DMS 273 treated with DMSO at 0.1 percent for 48 hours (cell line): ENCODE measurements around the gene ZC3H7A.
"Not testable (repeated sequence)": the region's sequence is repeated elsewhere in the genome, so short reads cannot be mapped to it uniquely, and the experiment has no call there.

Source experiments
- DNase-seq: peaks from one replicate; lab custom pipeline; 2025; lab: John Stamatoyannopoulos, UW

The ZC3H7A gene, protein sequence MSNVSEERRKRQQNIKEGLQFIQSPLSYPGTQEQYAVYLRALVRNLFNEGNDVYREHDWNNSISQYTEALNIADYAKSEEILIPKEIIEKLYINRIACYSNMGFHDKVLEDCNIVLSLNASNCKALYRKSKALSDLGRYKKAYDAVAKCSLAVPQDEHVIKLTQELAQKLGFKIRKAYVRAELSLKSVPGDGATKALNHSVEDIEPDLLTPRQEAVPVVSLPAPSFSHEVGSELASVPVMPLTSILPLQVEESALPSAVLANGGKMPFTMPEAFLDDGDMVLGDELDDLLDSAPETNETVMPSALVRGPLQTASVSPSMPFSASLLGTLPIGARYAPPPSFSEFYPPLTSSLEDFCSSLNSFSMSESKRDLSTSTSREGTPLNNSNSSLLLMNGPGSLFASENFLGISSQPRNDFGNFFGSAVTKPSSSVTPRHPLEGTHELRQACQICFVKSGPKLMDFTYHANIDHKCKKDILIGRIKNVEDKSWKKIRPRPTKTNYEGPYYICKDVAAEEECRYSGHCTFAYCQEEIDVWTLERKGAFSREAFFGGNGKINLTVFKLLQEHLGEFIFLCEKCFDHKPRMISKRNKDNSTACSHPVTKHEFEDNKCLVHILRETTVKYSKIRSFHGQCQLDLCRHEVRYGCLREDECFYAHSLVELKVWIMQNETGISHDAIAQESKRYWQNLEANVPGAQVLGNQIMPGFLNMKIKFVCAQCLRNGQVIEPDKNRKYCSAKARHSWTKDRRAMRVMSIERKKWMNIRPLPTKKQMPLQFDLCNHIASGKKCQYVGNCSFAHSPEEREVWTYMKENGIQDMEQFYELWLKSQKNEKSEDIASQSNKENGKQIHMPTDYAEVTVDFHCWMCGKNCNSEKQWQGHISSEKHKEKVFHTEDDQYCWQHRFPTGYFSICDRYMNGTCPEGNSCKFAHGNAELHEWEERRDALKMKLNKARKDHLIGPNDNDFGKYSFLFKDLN

DNA sequence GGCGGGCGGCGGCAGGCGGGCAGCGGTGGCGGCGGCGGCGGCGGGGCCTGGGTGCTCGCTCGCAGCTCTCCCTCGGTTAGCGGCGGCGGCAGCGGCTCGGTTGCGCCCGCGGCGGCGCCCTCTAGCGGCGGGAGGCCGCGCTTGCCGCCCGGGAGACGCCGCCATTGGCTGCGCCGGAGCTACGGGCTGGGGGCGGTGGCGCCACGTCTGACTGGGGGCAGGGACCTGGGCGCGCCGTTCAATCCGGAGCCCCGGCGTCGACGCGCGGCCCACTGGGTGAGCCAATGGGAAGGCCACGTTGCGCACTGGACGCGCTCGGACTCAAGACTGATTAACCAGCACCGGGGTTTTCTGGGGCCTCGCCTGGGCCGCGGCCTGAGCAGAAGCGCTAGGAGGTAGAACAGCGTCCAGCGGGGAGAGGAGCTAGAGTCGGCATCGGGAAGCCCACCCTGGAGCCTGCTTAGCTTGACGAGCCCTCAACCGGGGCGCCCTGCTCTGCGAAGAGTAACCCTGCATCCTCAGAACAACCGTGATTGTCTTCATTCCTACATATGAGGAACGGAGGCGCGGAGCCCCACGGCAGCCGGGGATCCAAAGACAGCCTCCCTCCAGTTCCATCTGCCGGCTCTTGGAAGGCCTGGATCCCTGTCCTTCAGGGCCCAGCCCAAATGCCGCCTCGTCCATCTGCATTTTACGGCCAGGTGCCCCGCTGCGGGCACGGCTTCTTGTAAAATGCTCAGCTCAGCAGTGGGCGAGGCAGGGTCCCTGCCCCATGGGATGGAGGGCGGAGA is at the start of gene ZC3H7A:
Gene ZC3H7A, minus strand, starts transcription at position 93 of the 791 bp plus-strand sequence. CDS start 14,904 bp downstream, outside the sequence.
- peak; percentile 92 for DNase-seq

DNA sequence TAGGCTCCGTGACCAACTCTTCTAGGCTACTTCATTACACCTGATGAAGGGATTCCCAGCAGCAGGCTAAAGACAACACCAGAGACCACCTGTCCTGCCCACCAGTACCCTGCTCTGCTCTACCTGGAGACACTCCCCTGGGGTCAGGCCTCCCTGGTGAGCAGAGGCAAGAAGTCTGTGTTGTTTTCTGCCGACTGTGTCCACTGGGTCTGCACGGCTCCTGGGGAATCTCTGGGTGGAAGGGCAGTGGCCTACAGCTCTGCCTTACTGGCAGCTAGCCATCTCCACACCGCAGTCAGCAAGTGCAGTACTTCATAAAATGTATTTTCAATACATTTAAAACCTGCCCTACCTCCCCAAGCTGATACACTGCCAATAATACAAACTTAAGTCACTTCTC is 47.4 kb upstream of the ZC3H7A start:
- no peak for DNase-seq

DNA sequence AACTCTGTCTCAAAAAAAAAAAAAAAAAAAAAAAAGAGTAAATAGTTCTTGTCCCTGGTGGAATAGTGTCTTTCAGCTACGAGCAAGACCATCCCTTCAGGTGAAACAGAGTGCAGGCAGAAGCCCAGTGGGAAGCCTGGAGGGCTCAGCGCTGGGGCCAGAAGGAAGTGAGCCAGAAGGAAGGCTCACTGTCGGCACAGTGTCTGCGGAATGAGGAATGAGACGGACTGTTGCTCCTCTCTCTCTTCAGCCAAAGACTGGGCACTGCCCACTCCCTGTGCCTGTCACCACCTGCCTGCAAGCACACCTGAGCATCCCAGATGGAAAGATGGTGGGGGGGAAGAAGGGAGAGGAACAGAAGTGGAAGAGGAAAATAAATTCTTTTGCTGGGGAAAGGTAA is 46.8 kb upstream of the ZC3H7A start:
- DNase-seq, result no peak

DNA sequence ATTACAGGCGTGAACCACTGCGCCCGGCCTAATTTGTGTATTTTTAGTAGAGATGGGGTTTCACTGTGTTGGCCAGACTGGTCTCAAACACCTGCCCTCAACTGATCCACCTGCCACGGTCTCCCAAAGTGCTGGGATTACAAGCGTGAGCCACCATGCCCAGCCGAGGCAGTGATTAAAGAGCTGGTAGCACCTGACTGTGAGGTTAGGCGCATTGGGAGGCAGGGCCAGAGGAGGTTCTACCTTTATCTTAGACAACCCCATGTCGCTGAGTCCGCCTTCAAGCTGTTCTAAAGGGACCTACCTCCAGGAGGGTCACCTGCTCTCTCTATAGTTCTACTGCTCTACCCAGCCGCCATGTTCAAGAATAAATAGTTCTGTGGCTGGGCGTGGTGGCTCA is 46.1 kb upstream of the ZC3H7A start:
- no peak for DNase-seq

DNA sequence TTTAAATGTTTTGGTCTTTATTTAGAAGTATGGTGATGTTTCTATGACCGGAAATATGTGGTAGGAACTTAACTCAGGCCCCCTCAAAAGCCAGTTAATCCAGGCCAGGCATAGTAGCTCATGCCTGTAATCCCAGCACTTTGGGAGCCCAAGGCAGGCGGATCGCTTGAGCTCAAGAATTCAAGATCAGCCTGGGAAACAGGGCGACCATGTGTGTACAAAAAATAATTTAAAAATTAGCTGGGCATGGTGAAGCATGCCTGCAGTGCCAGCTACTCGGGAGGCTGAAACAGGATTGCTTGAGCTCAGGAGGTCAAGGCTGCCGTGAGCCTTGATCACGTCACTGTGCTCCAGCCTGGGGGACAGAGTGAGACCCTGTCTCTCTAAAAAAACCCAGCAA is 44.0 kb upstream of the ZC3H7A start:
- no peak for DNase-seq

DNA sequence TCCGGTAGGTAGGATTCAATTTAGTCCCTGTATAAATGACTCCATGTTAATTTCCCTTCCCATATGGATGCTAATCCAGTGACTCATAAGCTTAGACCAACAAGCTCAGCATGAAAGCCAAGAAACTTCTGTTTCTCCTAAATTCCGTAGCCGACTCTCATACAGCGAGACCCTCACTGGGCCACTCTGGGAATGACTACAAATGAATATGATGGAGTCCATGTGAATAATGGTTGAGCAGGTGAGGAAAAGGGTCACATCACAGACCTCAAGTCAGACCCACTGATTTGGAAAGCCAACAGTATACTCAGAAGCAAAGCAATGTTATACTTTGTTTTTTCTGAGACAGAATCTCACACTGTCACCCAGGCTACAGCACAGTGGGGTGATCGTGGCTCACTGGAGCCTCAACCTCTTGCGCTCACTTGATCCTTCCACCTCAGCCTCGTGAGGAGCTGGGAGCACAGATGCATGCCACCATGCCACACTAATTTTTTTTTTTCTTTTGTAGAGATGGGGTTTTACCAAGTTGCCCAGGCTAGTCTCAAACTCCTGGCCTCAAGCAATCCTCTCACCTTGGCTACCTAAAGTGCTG is 39.7 kb upstream of the ZC3H7A start:
- no peak for DNase-seq

DNA sequence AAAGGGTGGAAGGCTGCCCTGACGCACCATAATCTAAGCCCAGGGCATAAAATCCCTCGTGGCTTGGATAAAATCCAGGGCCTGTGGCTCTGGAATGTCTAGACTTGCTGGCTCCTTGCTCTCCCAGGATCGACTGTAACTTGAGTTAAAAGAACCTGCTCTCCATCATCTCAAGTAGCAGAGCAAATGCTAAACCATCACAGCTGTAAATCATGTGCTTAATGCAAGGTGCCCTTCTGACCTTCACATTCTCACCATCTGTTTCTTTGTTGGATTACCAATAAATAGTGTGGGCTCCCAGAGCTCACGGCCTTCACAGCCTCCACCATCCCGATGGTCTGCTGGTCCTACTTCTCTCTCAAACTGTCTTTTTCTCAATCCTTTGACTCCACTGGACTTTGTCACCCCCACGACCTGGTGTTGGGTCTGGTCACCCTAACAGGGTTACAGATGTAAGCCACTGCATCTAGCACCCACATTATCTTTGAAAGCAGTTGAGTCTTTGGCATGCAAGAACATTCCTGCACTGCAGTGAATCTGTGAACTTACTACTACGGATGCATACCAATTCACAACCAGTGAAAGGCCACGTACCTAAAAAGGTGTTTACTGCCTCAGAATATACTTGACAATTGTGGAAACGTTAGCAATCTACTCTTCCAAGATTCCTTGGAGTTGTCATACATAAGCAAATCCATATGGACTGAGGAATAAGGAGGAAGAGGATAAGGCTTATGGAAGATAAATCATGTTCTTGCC is 39.0 kb upstream of the ZC3H7A start:
- peak; percentile 77 for DNase-seq

DNA sequence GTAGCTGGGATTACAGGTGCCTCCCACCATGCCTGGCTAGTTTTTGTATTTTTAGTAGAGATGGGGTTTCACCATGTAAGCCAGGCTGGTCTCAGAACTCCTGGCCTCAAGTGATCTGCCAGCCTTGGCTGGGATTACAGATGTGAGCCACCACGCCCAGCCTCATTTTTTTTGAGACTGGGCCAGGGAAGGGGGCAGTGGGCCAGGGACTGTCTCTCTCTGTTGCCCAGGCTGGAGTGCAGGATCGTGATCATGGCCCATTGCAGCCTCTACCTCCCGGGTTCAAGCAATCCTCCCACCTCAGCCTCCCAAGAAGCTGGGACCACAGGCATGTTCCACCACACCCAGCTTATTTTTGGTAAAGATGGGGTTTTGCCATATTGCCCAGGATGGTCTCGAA is 38.3 kb upstream of the ZC3H7A start:
- DNase-seq, result no peak

DNA sequence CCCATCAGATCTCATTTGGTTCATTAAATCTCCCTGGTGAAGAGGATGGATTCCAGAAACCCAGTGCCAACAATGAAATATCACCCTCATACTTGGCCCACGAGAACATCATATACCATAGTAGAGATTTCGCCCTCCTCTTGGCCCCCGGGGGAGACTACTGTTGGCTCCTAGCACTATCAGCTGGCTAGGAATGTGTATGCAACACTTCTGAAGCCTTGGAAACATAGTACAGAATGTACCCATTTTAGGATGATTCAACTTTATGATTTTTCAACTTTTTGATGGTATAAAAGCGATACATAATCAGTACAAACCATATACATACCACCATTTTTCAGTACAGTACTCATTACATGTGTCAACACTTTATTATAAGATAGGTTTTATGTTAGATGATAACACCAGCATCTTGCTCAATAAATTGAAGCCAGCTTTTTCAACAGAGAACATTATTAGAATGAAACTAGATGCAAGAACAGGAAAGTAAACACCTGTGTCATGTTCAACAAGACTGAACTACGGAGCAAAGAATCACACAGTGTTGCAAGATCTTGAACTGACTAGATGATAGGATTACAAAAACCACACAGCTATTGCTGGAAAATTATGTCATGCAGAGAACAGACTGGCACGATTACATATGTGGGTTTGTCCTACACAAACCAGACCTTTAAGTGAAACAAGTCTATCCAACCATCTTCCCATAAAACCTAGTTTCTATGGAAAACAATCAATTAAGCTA is 37.1 kb upstream of the ZC3H7A start:
- no peak for DNase-seq

DNA sequence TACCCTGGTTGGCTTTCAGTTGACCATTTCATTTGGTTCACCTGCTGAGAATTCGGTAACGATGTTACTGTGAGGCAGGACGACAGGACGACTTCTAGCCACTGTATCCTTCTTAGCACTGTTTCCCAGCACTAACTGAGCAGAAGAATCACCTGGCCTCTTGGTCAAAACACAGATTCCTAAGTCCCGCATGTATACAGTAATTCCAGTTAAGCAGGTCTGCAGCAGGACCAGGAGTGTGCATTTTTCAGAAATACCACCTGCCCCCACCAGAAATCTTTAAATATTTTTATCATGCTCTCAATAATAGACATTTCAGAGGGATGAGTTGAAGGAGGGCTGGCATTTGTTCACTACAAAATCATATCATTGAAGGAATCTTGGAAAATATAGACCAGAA is 31.6 kb upstream of the ZC3H7A start:
- DNase-seq, result no peak

DNA sequence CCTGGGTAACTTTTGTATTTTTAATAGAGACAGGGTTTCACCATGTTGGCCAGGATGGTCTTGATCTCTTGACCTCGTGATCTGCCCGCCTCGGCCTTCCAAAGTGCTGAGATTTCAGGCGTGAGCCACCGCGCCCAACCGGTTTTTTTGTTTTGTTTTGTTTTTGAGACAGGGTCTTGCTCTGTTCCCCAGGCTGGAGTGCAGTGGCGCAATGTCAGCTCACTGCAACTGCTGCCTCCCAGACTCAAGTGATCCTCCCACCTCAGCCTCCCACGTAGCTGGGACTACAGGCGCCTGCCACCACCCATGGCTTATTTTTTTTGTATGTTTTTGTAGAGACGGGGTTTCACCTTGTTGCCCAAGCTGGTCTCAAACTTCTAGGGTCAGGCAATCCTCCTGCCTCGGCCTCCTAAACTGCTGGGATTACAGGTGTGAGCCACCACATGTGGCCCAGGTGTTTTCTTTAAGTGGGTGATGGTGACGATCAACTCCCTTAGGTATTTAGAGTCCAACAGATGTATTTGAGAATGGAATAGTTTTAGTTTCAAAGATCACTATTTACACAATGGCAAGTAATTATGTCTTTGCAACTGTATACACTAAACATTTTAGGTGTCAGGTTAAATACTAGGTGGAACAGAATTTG is 28.6 kb upstream of the ZC3H7A start:
- not testable (repeated sequence) for DNase-seq

DNA sequence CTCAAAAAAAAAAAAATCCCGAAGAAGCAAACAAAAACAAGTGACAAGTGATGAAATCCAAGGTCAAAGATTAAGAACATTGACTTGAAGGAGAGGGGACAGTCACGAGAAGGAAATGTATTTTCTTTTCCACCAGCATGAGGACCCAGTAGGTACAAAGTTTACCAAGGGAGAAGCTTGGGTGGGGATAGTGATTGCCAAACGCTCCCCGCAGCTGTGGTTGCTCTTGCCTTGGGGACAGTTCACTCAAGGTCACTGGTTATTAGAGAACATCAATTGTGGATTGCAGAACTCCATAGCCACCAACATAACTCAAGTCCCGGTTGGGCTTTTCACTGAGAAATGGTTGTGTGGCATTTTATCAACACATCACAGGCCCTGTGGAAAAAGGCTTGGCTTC is 27.3 kb upstream of the ZC3H7A start:
- no peak for DNase-seq

DNA sequence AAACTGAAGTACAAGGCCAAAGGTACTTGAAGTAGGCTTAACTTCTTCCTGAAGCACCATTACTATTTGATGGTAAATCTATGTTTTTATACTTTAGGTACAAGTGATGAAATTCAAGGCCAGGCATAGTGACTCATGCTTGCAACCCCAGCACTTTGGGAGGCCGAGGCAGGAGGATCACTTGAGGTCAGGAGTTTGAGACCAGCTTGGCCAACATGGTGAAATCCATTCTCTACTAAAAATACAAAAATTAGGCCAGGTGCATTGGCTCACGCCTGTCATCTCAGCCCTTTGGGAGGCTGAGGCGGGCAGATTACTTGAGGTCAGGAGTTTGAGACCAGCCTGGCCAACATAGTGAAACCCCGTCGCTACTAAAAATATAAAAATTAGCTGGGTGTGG is 26.6 kb upstream of the ZC3H7A start:
- not testable (repeated sequence) for DNase-seq

DNA sequence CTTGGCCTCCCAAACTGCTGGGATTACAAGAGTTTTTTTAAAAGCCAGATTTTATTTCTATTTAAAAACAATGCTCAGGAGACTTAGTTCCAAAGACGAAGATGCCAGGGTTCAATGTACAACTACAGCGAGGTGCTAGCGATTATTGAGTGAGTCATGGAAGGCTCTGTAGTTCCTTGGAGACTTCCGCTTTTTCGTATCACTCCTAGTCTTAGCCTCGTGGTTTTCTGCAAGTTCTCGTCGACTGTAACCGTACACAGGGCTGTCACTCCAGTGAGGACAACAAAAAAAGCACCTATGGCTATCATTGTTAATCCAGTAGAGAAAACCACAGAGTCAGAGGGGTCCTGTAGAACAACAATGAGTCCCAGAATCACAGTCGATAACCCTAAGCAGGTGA is 22.7 kb upstream of the ZC3H7A start:
- DNase-seq, result no peak

DNA sequence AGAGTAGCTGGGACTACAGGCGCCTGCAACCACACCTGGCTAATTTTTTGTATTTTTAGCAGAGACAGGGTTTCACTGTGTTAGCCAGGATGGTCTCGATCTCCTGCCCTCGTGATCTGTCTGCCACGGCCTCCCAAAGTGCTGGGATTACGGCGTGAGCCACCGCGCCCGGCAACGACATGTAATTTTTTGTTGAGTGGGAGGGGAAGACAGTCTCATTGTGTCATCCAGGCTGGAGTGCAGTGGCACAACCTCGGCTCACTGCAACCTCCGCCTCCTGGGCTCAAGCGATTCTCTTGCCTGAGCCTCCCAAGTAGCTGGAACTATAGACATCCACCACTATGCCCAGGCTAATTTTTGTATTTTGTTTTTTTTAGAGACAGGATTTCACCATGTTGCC is 21.9 kb upstream of the ZC3H7A start:
- DNase-seq, result not testable (repeated sequence)

DNA sequence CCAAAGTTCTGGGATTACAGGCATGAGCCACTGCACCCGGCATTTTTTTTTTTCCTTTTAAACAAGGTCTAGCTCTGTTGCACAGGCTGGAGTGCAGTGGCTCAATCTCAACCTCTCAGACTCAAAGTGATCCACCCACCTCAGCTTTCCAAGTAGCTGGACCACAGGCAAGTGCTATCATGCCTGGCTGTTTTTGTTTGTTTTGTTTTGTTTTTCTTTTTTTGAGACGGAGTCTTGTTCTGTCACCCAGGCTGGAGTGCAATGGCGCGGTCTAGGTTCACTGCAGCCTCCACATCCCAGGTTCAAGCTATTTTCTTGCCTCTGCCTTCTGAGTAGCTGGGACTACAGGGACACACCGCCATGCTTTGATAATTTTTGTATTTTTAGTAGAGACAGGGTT is 19.1 kb upstream of the ZC3H7A start:
- no peak for DNase-seq

DNA sequence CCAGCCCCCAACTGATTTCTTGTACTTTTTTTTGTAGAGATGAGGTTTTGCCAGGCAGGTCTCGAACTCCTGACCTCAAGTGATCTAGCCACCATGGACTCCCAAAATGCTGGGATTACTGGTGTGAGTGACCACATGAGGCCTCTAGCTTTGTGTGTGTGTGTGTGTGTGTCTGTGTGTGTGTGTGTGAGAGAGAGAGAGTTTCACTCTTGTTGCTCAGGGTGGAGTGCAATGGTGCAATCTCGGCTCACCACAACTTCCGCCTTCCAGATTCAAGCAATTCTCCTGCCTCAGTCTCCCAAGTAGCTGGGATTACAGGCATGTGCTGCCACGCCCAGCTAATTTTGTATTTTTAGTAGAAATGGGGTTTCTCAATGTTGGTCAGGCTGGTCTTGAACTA is 17.7 kb upstream of the ZC3H7A start:
- not testable (repeated sequence) for DNase-seq

DNA sequence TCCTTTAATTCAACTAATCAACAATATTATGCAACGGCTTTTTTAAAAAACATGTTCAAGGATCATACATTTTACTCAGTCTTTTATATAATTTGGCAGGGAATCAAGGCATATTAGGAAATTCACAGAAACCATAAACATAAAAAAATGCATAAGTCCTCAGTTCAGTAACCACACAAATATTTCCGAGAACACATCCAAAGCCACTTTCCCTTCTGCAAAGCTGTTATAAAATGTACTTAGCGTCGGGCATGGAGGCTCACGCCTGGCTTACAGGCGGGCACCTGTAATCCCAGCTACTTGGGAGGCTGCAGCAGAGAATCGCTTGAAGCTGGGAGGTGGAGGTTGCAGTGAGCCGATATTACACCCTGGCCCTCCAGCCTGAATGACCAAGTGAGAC is 9.7 kb upstream of the ZC3H7A start:
- no peak for DNase-seq

DNA sequence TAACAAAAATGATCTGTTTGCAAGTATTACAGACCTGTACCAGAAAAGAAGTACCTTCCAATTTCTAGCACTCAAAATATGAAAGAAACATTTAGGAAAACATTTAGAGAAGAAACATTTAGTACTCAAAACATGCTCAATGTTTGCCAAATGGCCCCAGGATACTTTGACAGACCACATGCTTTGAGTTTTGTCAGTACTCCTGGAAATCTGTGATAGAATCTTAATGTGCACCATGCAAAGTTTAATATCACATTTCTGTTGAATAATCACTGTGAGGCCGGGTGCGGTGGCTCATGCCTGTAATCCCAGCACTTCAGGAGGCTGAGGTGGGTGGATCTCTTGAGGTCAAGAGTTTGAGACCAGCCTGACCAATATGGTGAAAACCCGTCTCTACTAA is 8.5 kb upstream of the ZC3H7A start:
- no peak for DNase-seq
